Right cardiac atrium (tissue), 5 donors: ENCODE measurements around the gene PPP2R5D. TPM values are rescaled to one million over a fixed set of nuclear protein-coding genes. Genes with fewer than 3 reads are reported as not detected.

Experiments
- ATAC-seq, 2 donors: fragments of 200-7000 bp; cut with Tn5 transposase; one replicate each; pipeline versions ENCODE4 v1.8.0 to v1.9.1; 2020; ENCODE audit warnings: moderate library complexity in 2 of 2, mild to moderate bottlenecking in 1 of 2
- DNase-seq, 3 donors: peaks; one replicate each; pipeline ENCODE4 v3.0.0-alpha.2; 2020
- H3K27ac ChIP-seq: one replicate; pipeline ENCODE4 v1.5.1; 2013; ENCODE audit warnings: mild to moderate bottlenecking, low read length, control low read depth, moderate library complexity
- H3K27me3 ChIP-seq: one replicate; pipeline ENCODE4 v1.6.1; 2013; ENCODE audit not compliant: control insufficient read depth, insufficient read depth
- H3K4me1 ChIP-seq: one replicate; pipeline ENCODE4 v1.6.1; 2013; ENCODE audit warnings: low read length; ENCODE audit not compliant: control insufficient read depth, insufficient read depth
- H3K4me3 ChIP-seq: one replicate; pipeline ENCODE4 v1.5.1; 2013; ENCODE audit warnings: low read length, control low read depth
- H3K9me3 ChIP-seq: one replicate; pipeline ENCODE4 v1.6.1; 2013; ENCODE audit warnings: low read length; ENCODE audit not compliant: control insufficient read depth
- WGBS: extraction: QIAGEN DNeasy Blood & Tissue Kit; methylation state at CpG from one replicate; pipeline ENCODE4 v1.1.7; 2013; 5-methylcytosine and 5-hydroxymethylcytosine counted together
- intact Hi-C, 4 donors: fragments of 100-400 bp; cut with DNase I; formaldehyde crosslinking; loops; one replicate each; pipeline versions ENCODE4 v1.11.0 to v1.14.0; 2022 to 2023
- polyA plus RNA-seq: library from polyadenylated mRNA; stranded (reverse); fragments of 200-250 nt; gene quantifications from one replicate; pipeline ENCODE4 v1.2.3, GENCODE V29; 2013
- total RNA-seq, 4 donors: library from RNA; stranded (reverse); fragmentation: NEBNext Ultra II Directional; extraction: Animal tissue kit (Norgen Biotek cat#: 25700); gene quantifications; one replicate each; pipeline ENCODE4 v1.2.1, GENCODE V29; 2021
- donor health status: healthy with polysubstance abuse.
- donor health status: DM: no; HTN: yes; CAD: no.
- donor health status: DM: no; HTN: no; CAD: no.
- donor health status: DM: no; HTN: yes; CAD: no; lungs with severe emphysema.
- donor health status: DM: yes; HTN: yes; CAD: no.

The PPP2R5D gene
- total and polyA plus RNA-seq, 5 donors: 26.4 to 39.3 (median 37.5) TPM

DNA sequence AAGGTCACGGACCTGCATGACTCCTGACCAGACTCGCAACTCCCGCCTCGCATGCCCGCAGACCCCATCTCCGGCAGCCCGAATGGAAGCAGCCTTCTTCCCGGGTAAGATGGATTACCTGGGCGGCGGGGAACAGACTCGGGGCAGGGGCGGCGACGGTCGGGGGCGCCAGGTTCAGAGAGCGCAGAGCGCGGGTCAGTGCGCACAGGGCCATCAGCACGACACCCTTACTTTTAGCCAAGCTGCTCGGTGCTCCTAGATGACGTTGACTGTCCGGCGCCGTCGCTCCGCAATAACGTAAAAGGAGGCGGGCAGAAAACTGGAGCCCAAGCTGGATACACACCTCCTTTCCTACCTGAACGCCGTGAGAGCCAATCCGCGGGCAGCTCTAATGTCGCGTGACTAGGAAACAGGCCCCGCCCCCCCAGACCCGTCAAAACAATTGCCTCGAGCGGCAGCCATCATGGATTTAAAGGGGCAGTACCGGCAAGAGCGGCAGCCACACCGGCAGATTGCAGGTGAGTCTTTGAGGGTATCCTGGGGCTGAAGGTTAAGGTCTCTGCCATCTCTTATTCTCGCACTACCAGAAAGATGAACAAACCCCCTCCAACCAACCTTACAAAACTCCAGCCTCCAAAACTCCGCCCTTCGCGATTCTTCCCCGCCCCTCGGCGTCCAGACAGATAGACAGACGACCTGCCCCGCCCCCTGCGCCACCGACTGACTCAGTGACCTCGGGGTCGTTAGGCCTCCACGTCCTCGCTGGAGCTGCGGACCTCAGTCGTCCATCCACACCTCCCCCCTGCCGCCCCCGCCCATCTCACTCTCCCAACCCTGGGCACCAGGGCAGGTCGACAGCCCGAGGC is 75.0 kb downstream of the PPP2R5D start, which contains the start of the genes KLC4 and MRPL2:
KLC4 (plus strand) TSS at position 464 of the 866 bp plus-strand sequence. CDS start 1,705 bp downstream, outside the sequence.
MRPL2 (minus strand) TSS at position 267 of the 866 bp plus-strand sequence; CDS start at position 214, 53 bp downstream.
- Histone ChIP-seq H3K27me3 (no peaks in the 10 kb centered on the region), H3K27ac (peak within 1 kb of the TSS; percentile 87), H3K4me3 (peak within 1 kb of the TSS; percentile 98), H3K9me3 (no peaks in the 10 kb centered on the region), H3K4me1 (peaks cover 4% of the 10 kb centered on the region)
- peak; percentile 97 for ATAC-seq
- WGBS: under 1% methylated on average over 64 of the region's 64 CpGs
- DNase-seq: peak; percentile 97 to 98 (median 98)
- intact Hi-C loops: no loop called here

GRCh38 chr6:43060034-43060754 is 75.8 kb downstream of the PPP2R5D start:
- intact Hi-C loops: no loop called here
- Histone ChIP-seq H3K9me3 (no peaks in the 10 kb centered on the region), H3K27ac (peak overlapping the region; percentile 85), H3K4me1 (peaks cover 4% of the 10 kb centered on the region), H3K4me3 (peak overlapping the region; percentile 67), H3K27me3 (no peaks in the 10 kb centered on the region)
- ATAC-seq: peak; percentile 15 to 16
- DNase-seq: peak in 1 of 3 donors; percentile 67
- 6% methylated on average over 15 of the region's 15 CpGs for WGBS

- Histone ChIP-seq H3K4me1 (peaks cover 4% of the 10 kb centered on the region), H3K9me3 (no peaks in the 10 kb centered on the region), H3K4me3 (no peak overlapping the region), H3K27ac (peak overlapping the region; percentile 85), H3K27me3 (no peaks in the 10 kb centered on the region)
- ATAC-seq (no peak), DNase-seq (no peak)
- WGBS: 83% methylated on average over 12 of the region's 12 CpGs
- intact Hi-C loops: no loop called here
Measured at GRCh38 chr6:43060755-43061633, 76.6 kb downstream of the PPP2R5D start.

GRCh38 chr6:43061861-43062260 is 77.5 kb downstream of the PPP2R5D start:
- no peaks in the 10 kb centered on the region for H3K27me3 ChIP-seq
- H3K4me1 ChIP-seq: peaks cover 4% of the 10 kb centered on the region
- no peak overlapping the region for H3K4me3 ChIP-seq
- ATAC-seq (no peak), DNase-seq (no peak)
- no peaks in the 10 kb centered on the region for H3K9me3 ChIP-seq
- no peak overlapping the region for H3K27ac ChIP-seq
- WGBS: 71% methylated on average over 2 of the region's 2 CpGs
- intact Hi-C loops: no loop called here

Other genes with a start within 250 kb of the PPP2R5D start
- gene TBCC, start 238.5 kb upstream of the PPP2R5D start, total RNA-seq: 10 to 100 TPM; 13.9 to 15.3 (median 14.8) TPM
- 18.2 TPM for gene TBCC, start 238.5 kb upstream of the PPP2R5D start, polyA plus RNA-seq
- 10 to 100 TPM; 11.4 to 13.6 (median 13.1) TPM for gene BICRAL, start 202.5 kb upstream of the PPP2R5D start, total RNA-seq
- 3.9 TPM for gene BICRAL, start 202.5 kb upstream of the PPP2R5D start, polyA plus RNA-seq
- 10 to 100 TPM; 50.5 to 59.1 (median 51.7) TPM for gene RPL7L1, start 105.0 kb upstream of the PPP2R5D start, total RNA-seq
- 38.7 TPM for gene RPL7L1, start 105.0 kb upstream of the PPP2R5D start, polyA plus RNA-seq
- gene PTCRA, start 68.5 kb upstream of the PPP2R5D start, total RNA-seq: not detected
- not detected for gene PTCRA, start 68.5 kb upstream of the PPP2R5D start, polyA plus RNA-seq
- gene CNPY3, start 55.1 kb upstream of the PPP2R5D start, total RNA-seq: 10 to 100 TPM; 19.2 to 32.4 (median 28.9) TPM
- 19.3 TPM for gene CNPY3, start 55.1 kb upstream of the PPP2R5D start, polyA plus RNA-seq
- gene GNMT, start 23.8 kb upstream of the PPP2R5D start, total RNA-seq: 1 to 10 TPM in 1 of 4 donors, under 1 TPM in 3; 0.43 to 5.8 (median 0.83) TPM
- 3.0 TPM for gene GNMT, start 23.8 kb upstream of the PPP2R5D start, polyA plus RNA-seq
- gene PEX6, start 5.4 kb upstream of the PPP2R5D start, total RNA-seq: 10 to 100 TPM; 17.9 to 30.8 (median 21.2) TPM
- 16.1 TPM for gene PEX6, start 5.4 kb upstream of the PPP2R5D start, polyA plus RNA-seq
- 10 to 100 TPM; 29.9 to 44.4 (median 34.6) TPM for gene MEA1, start 29.4 kb downstream of the PPP2R5D start, total RNA-seq
- 59.3 TPM for gene MEA1, start 29.4 kb downstream of the PPP2R5D start, polyA plus RNA-seq
- gene KLHDC3, start 29.7 kb downstream of the PPP2R5D start, total RNA-seq: 100 to 1,000 TPM in 3 of 4 donors, 10 to 100 TPM in 1; 97.3 to 176 (median 138) TPM
- 170 TPM for gene KLHDC3, start 29.7 kb downstream of the PPP2R5D start, polyA plus RNA-seq
- 10 to 100 TPM; 28.2 to 34.3 (median 29.6) TPM for gene RRP36, start 37.1 kb downstream of the PPP2R5D start, total RNA-seq
- gene RRP36, start 37.1 kb downstream of the PPP2R5D start, polyA plus RNA-seq: 27.2 TPM
- gene CUL7, start 69.3 kb downstream of the PPP2R5D start, total RNA-seq: 1 to 10 TPM; 6.7 to 9.6 (median 9.2) TPM
- 4.5 TPM for gene CUL7, start 69.3 kb downstream of the PPP2R5D start, polyA plus RNA-seq
- gene MRPL2, start 74.9 kb downstream of the PPP2R5D start, total RNA-seq: 10 to 100 TPM; 83.2 to 94.2 (median 87.8) TPM
- gene MRPL2, start 74.9 kb downstream of the PPP2R5D start, polyA plus RNA-seq: 92.7 TPM
- gene KLC4, start 75.1 kb downstream of the PPP2R5D start, total RNA-seq: 10 to 100 TPM; 36.9 to 51.2 (median 40.1) TPM
- 32.4 TPM for gene KLC4, start 75.1 kb downstream of the PPP2R5D start, polyA plus RNA-seq
- 1 to 10 TPM; 5.8 to 9.4 (median 8.2) TPM for gene PTK7, start 91.7 kb downstream of the PPP2R5D start, total RNA-seq
- 4.1 TPM for gene PTK7, start 91.7 kb downstream of the PPP2R5D start, polyA plus RNA-seq
- gene SRF, start 186.7 kb downstream of the PPP2R5D start, total RNA-seq: 100 to 1,000 TPM in 1 of 4 donors, 10 to 100 TPM in 3; 64.7 to 114 (median 72.7) TPM
- 55.3 TPM for gene SRF, start 186.7 kb downstream of the PPP2R5D start, polyA plus RNA-seq
- gene CUL9, start 197.6 kb downstream of the PPP2R5D start, total RNA-seq: 10 to 100 TPM; 14.6 to 18.7 (median 16.3) TPM
- gene CUL9, start 197.6 kb downstream of the PPP2R5D start, polyA plus RNA-seq: 15.7 TPM
- 10 to 100 TPM; 25.7 to 43.2 (median 33.8) TPM for gene DNPH1, start 244.9 kb downstream of the PPP2R5D start, total RNA-seq
- 60.4 TPM for gene DNPH1, start 244.9 kb downstream of the PPP2R5D start, polyA plus RNA-seq